Coronary artery (tissue), 2 donors: ENCODE results near the gene FAM200A.

Experiments
- DNase-seq: peaks from one replicate; pipeline ENCODE4 v3.0.0-alpha.2; 2017; ENCODE audit warnings: low spot score
- H3K27ac ChIP-seq, 2 donors: fragments of 200-600 bp; sonication (generic); one replicate each; pipeline ENCODE4 v1.5.1; 2016 to 2019
- H3K4me3 ChIP-seq: fragments of 200-600 bp; sonication (generic); 2 replicates; pipeline ENCODE4 v1.5.1; 2016; ENCODE audit warnings: mild to moderate bottlenecking, moderate library complexity
- TF ChIP-seq, protein P1 (sequence below): fragments of 200-600 bp; sonication (generic); IDR thresholded peaks from one replicate; pipeline ENCODE4 v1.5.1; 2019; ENCODE audit warnings: antibody characterized with exemption

FAM200A gene

DNA sequence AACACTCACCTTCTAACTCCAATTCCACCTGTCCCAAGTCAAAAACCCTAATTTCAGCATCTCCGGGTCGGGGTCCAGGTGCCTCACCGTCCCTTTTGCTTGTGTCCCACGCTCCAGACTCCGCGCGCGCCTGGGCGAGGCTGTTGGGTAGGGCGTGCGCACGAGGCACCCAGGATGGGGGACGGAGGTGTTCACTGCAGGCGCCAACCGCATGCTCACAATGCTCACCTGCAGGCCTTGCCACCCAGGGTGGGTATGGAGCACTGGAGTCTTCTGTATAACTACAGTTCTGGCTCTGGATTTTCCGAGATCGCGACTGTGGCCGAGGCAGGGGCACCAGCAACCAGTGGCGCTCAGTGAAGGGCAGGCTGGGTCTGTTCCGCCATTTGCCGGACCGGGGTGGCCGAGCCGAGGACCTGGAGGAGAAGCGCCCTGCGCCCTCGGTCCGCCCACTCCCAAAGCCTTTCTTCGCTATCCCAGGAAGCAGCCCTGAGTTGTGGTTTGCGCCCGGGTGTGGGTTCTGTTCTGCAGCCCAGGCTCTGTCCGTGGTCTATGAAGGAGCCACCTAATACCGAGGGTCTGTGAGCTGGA lies 8.7 kb downstream of the FAM200A start:
- TF ChIP-seq, protein P1, sequence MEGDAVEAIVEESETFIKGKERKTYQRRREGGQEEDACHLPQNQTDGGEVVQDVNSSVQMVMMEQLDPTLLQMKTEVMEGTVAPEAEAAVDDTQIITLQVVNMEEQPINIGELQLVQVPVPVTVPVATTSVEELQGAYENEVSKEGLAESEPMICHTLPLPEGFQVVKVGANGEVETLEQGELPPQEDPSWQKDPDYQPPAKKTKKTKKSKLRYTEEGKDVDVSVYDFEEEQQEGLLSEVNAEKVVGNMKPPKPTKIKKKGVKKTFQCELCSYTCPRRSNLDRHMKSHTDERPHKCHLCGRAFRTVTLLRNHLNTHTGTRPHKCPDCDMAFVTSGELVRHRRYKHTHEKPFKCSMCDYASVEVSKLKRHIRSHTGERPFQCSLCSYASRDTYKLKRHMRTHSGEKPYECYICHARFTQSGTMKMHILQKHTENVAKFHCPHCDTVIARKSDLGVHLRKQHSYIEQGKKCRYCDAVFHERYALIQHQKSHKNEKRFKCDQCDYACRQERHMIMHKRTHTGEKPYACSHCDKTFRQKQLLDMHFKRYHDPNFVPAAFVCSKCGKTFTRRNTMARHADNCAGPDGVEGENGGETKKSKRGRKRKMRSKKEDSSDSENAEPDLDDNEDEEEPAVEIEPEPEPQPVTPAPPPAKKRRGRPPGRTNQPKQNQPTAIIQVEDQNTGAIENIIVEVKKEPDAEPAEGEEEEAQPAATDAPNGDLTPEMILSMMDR: no peak
- DNase-seq: no peak
- Histone ChIP-seq H3K27ac (no peak overlapping the region), H3K4me3 (no peak overlapping the region)

DNA sequence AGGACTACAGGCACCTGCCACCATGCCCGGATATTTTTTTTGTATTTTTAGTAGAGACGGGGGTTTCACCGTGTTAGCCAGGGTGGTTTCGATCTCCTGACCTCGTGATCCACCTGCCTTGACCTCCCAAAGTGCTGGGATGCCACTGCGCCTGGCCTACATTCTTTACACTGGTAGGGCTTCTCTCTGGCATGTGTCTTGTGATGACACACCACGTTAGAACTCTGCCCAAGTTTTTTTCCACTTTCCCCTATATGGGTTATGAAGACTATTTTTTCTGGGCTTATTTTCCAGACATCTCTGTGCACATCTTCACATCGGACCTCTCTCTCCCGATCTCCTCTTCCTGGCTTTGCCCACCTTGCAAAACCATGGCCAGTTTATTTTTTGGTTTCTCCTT lies 10.7 kb downstream of the FAM200A start:
- TF ChIP-seq, protein P1: no peak
- no peak for DNase-seq
- no peak overlapping the region for H3K27ac ChIP-seq
- no peak overlapping the region for H3K4me3 ChIP-seq

DNA sequence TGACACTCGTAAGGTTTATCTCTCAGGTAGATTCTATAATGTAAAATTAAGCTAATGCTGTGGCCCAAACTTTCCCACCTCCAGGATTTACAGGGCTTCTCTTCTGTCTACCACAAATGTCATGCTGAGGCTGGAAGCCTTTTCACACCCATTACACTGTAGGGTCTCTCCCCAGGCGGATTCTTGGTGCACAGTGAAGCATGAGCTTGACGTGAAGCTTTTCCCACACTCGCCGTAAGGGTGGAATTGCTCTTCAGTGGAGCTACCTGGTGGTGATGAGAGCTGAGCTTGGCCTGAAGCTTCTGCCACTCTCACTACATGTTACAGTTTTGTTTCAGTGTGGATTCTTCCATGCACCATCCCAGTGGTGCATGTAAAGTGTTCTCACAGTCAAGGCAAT lies 11.4 kb downstream of the FAM200A start:
- DNase-seq: no peak
- TF ChIP-seq, protein P1: no peak
- Histone ChIP-seq H3K27ac (no peak overlapping the region), H3K4me3 (no peak overlapping the region)

DNA sequence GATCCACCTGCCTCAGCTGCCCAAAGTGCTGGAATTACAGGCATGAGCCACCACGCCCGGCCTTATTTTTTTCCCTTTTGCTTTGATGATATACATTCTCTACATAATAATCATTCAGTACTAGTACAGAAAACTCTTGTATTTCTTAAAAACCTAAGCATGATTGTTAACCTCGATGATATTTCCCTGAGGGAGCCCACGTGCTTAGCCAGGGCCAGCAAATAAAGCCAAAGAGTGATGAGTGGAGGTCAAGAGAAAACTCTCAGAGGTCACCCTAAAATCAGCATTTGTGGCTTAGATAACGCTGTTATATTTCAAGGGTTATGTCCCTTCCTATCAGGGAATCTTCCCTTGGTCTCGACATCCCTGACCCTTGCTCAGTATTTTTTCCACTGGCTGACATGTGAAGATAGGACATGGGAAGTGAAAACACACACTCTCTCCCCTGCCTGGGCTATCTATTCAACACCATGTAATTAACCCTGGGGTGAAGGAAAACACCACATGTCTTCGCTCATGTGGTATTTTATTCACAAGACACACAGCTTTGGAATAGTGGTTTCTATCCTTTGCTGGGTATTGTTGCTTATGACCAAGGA lies 12.6 kb downstream of the FAM200A start:
- TF ChIP-seq, protein P1: no peak
- Histone ChIP-seq H3K27ac (no peak overlapping the region), H3K4me3 (no peak overlapping the region)
- DNase-seq: no peak

DNA sequence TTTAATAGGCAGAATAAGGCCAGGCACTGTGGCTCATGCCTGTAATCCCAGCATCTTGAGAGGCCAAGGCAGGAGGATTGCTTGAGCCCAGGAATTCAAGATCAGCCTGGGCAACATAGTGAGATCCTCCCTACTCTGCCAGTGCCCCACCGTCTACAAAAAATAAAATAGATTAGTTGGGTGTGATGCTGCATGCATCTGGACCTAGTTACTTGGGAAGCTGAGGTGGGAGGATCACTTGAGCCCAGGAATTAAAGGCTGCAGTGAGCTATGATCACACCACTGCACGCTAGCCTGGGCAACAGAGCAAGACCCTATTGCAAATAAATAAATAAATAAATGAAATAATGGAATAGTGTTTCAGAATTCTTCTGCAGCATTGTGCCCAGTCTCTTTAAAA lies 16.2 kb downstream of the FAM200A start:
- TF ChIP-seq, protein P1: no peak
- Histone ChIP-seq H3K4me3 (no peak overlapping the region), H3K27ac (no peak overlapping the region)
- no peak for DNase-seq

DNA sequence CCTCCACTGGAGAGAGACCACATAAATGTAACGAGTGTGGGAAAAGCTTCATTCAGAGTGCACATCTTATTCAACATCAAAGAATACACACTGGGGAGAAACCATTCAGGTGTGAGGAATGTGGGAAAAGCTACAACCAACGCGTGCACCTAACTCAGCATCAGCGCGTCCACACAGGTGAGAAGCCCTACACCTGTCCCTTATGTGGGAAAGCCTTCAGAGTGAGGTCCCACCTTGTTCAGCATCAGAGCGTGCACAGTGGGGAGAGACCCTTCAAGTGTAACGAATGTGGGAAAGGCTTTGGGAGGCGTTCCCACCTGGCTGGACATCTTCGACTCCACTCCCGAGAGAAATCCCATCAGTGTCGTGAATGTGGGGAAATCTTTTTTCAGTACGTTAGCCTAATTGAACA lies 20.6 kb downstream of the FAM200A start:
- Histone ChIP-seq H3K4me3 (no peak overlapping the region), H3K27ac (no peak overlapping the region)
- TF ChIP-seq, protein P1: no peak
- no peak for DNase-seq

DNA sequence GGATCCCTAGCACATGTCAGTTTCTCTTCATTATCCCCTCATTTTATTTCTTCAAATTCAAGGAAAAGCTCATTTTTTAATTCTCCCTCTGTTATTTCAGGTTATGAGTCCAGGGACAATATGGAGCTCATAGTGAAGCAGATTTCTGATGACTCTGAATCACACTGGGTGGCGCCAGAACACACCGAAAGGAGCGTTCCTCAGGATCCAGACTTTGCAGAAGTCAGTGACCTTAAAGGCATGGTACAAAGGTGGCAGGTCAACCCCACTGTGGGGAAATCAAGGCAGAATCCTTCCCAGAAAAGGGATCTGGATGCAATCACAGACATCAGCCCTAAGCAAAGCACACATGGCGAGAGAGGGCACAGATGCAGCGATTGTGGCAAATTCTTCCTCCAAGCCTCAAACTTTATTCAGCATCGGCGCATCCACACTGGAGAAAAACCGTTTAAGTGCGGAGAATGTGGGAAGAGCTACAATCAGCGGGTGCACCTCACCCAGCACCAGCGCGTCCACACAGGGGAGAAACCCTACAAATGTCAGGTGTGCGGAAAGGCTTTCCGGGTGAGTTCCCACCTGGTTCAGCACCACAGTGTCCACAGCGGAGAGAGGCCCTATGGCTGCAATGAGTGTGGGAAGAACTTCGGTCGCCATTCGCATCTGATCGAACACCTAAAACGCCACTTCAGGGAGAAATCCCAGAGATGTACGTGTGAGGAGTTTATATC lies 26.0 kb downstream of the FAM200A start:
- no peak for DNase-seq
- no peak overlapping the region for H3K27ac ChIP-seq
- H3K4me3 ChIP-seq: no peak overlapping the region
- TF ChIP-seq, protein P1: no peak
